HG02759 (cell line): ENCODE results near the gene SYNDIG1L.

Source experiments
- ATAC-seq: cut with Tn5 transposase; IDR thresholded peaks from one replicate; pipeline ENCODE4 v1.9.1; 2021; ENCODE audit warnings: mild to moderate bottlenecking, moderate library complexity; ENCODE audit not compliant: unreplicated experiment

SYNDIG1L gene

GRCh38 chr14:74429991-74430390 lies 4.0 kb upstream of the SYNDIG1L start:
- no peak for ATAC-seq

- ATAC-seq: no peak
These were observed 3.2 kb upstream of the SYNDIG1L start for GRCh38 chr14:74429221-74429691.

- ATAC-seq: no peak
These were observed 1.6 kb upstream of the SYNDIG1L start for GRCh38 chr14:74427651-74428050.

GRCh38 chr14:74425525-74426201 lies 347 bp downstream of the SYNDIG1L start:
- no peak for ATAC-seq

- ATAC-seq: no peak
These were observed 1.4 kb downstream of the SYNDIG1L start for GRCh38 chr14:74424606-74425005.

- ATAC-seq: no peak
These were observed 2.8 kb downstream of the SYNDIG1L start for GRCh38 chr14:74423246-74423645.

- ATAC-seq: no peak
These were observed 4.0 kb downstream of the SYNDIG1L start for GRCh38 chr14:74421981-74422380.

GRCh38 chr14:74419086-74419485 lies 6.9 kb downstream of the SYNDIG1L start:
- ATAC-seq: no peak

GRCh38 chr14:74418031-74418430 lies 8.0 kb downstream of the SYNDIG1L start:
- ATAC-seq: no peak

GRCh38 chr14:74417611-74418010 lies 8.4 kb downstream of the SYNDIG1L start:
- ATAC-seq: no peak

GRCh38 chr14:74417201-74417600 lies 8.8 kb downstream of the SYNDIG1L start:
- ATAC-seq: no peak

GRCh38 chr14:74415115-74415437 lies 10.9 kb downstream of the SYNDIG1L start:
- no peak for ATAC-seq

GRCh38 chr14:74414403-74415114 lies 11.5 kb downstream of the SYNDIG1L start:
- ATAC-seq: no peak

- no peak for ATAC-seq
These were observed 12.4 kb downstream of the SYNDIG1L start for GRCh38 chr14:74413627-74414026.

- no peak for ATAC-seq
These were observed 13.3 kb downstream of the SYNDIG1L start for GRCh38 chr14:74412753-74413152.

GRCh38 chr14:74411671-74412070 lies 14.3 kb downstream of the SYNDIG1L start:
- ATAC-seq: no peak

- no peak for ATAC-seq
These were observed 16.6 kb downstream of the SYNDIG1L start for GRCh38 chr14:74409441-74409840.

- no peak for ATAC-seq
These were observed 17.1 kb downstream of the SYNDIG1L start for GRCh38 chr14:74408870-74409269.

GRCh38 chr14:74407801-74408154 lies 18.2 kb downstream of the SYNDIG1L start:
- ATAC-seq: no peak

- ATAC-seq: no peak
These were observed 18.8 kb downstream of the SYNDIG1L start for GRCh38 chr14:74407021-74407800.

GRCh38 chr14:74405663-74406062 lies 20.3 kb downstream of the SYNDIG1L start:
- ATAC-seq: no peak

GRCh38 chr14:74404435-74404834 lies 21.6 kb downstream of the SYNDIG1L start:
- ATAC-seq: no peak
